Uterus (tissue), 4 donors: ENCODE data around the gene PWWP2B. TPM values are rescaled to one million over a fixed set of nuclear protein-coding genes. Genes with fewer than 3 reads are reported as not detected.
A peak's percentile ranks its signal among the peaks of the same experiment; 100 is the strongest.

ENCODE experiments used
- DNase-seq, 2 donors: peaks; one replicate each; pipeline ENCODE4 v3.0.0-alpha.2; 2019 to 2020
- H3K27ac ChIP-seq, 2 donors: fragments of 200-600 bp; sonication (generic); 1 replicate in 1 of 2; 2 replicates in 1 of 2; pipeline ENCODE4 v1.5.1; 2016 to 2018
- H3K27me3 ChIP-seq, 2 donors: fragments of 200-600 bp; sonication (generic); one replicate each; pipeline ENCODE4 v1.5.1; 2018 to 2019; ENCODE audit warnings: control low read depth in 1 of 2
- H3K36me3 ChIP-seq, 2 donors: fragments of 200-600 bp; sonication (generic); one replicate each; pipeline ENCODE4 v1.5.1; 2019; ENCODE audit warnings: control low read depth in 1 of 2
- H3K4me1 ChIP-seq, 2 donors: fragments of 200-600 bp; sonication (generic); one replicate each; pipeline ENCODE4 v1.5.1; 2018 to 2019; ENCODE audit warnings: control low read depth in 1 of 2
- H3K4me3 ChIP-seq, 2 donors: fragments of 200-600 bp; sonication (generic); 1 replicate in 1 of 2; 2 replicates in 1 of 2; pipeline ENCODE4 v1.5.1; 2018 to 2019; ENCODE audit warnings: mild to moderate bottlenecking in 1 of 2
- H3K9me3 ChIP-seq, 2 donors: fragments of 200-600 bp; sonication (generic); one replicate each; pipeline ENCODE4 v1.5.1; 2019; ENCODE audit warnings: control low read depth in 1 of 2
- CTCF ChIP-seq, 4 experiments: fragments of 200-600 bp in 2 of 4; fragments of 450-650 bp in 2 of 4; sonication (generic) in 2 of 4; IDR thresholded peaks; one replicate each; pipeline ENCODE4 v1.5.1; 2016 to 2019; ENCODE audit warnings: antibody characterized with exemption in 4 of 4, mild to moderate bottlenecking in 2 of 4, moderate library complexity in 1 of 4
- POLR2A ChIP-seq, 2 donors: fragments of 450-650 bp; IDR thresholded peaks; one replicate each; pipeline ENCODE4 v1.6.1; 2016; ENCODE audit warnings: antibody characterized with exemption in 2 of 2, mild to moderate bottlenecking in 1 of 2, moderate library complexity in 1 of 2
- intact Hi-C: fragments of 100-400 bp; cut with DNase I; formaldehyde crosslinking; loops from one replicate; pipeline ENCODE4 v1.15.1; 2023; ENCODE audit warnings: low total_unique reads
- total RNA-seq, 4 donors: library from RNA; depleted of rRNA in 3 of 4; stranded (reverse); fragments of >200 nt in 3 of 4; gene quantifications; one replicate each; pipeline versions ENCODE4 v1.1.0 to v1.2.4, GENCODE V29; 2014 to 2023
- donor health status: DM: yes; HTN: yes; CAD: no.

Gene PWWP2B
- total RNA-seq, 4 donors from 2014 or later: 0.29 to 27.6 (median 8.3) TPM

- no peak overlapping the region for H3K4me3 ChIP-seq
- intact Hi-C loops: loop anchor here (5.0 kb wide), 1 partner anchor 227 kb away; no protein-coding TSS in a partner anchor
- H3K4me1 ChIP-seq: peaks cover 4 to 24% of the 10 kb centered on the region in 2 donors
- H3K27me3 ChIP-seq: no peaks in the 10 kb centered on the region
- no peaks in the 10 kb centered on the region for H3K9me3 ChIP-seq
- H3K36me3 ChIP-seq: no peaks in the 10 kb centered on the region
- peak overlapping the region; percentile 39 to 82 for H3K27ac ChIP-seq
- TF ChIP-seq POLR2A (IDR thresholded peaks at IDR 0.05) (no peak), CTCF (IDR thresholded peaks at IDR 0.05) (no peak)
- DNase-seq: no peak
These were observed 52.8 kb downstream of the PWWP2B start for GRCh38 chr10:132449811-132450181.

GRCh38 chr10:132450466-132450824 is 53.4 kb downstream of the PWWP2B start:
- intact Hi-C loops: loop anchor here (5.0 kb wide), 1 partner anchor 228 kb away; no protein-coding TSS in a partner anchor

GRCh38 chr10:132450825-132451505 is 54.0 kb downstream of the PWWP2B start:
- Histone ChIP-seq H3K4me1 (peaks cover 4 to 24% of the 10 kb centered on the region in 2 donors), H3K9me3 (no peaks in the 10 kb centered on the region), H3K27ac (peak overlapping the region in 1 of 2 donors; percentile 35), H3K4me3 (no peak overlapping the region), H3K27me3 (no peaks in the 10 kb centered on the region), H3K36me3 (no peaks in the 10 kb centered on the region)
- TF ChIP-seq POLR2A (IDR thresholded peaks at IDR 0.05) (no peak), CTCF (IDR thresholded peaks at IDR 0.05) (no peak)
- DNase-seq: peak in 1 of 2 donors; percentile 27
- intact Hi-C loops: loop anchor here (5.0 kb wide), 1 partner anchor 229 kb away; no protein-coding TSS in a partner anchor

More at GRCh38 chr10:132450466-132450824, 53.4 kb downstream of the PWWP2B start:
- TF ChIP-seq POLR2A (IDR thresholded peaks at IDR 0.05) (no peak), CTCF (IDR thresholded peaks at IDR 0.05) (no peak)
- no peak overlapping the region for H3K4me3 ChIP-seq
- H3K4me1 ChIP-seq: peaks cover 4 to 24% of the 10 kb centered on the region in 2 donors
- H3K27ac ChIP-seq: no peak overlapping the region
- H3K36me3 ChIP-seq: no peaks in the 10 kb centered on the region
- H3K27me3 ChIP-seq: no peaks in the 10 kb centered on the region
- DNase-seq: no peak
- H3K9me3 ChIP-seq: no peaks in the 10 kb centered on the region

GRCh38 chr10:132451506-132452215 is 54.7 kb downstream of the PWWP2B start:
- H3K4me1 ChIP-seq: peaks cover 4 to 19% of the 10 kb centered on the region in 2 donors
- H3K27ac ChIP-seq: peak overlapping the region in 1 of 2 donors; percentile 35
- H3K9me3 ChIP-seq: no peaks in the 10 kb centered on the region
- TF ChIP-seq CTCF (IDR thresholded peaks at IDR 0.05) (no peak), POLR2A (IDR thresholded peaks at IDR 0.05) (no peak)
- no peaks in the 10 kb centered on the region for H3K27me3 ChIP-seq
- intact Hi-C loops: loop anchor here (2.0 to 5.0 kb wide), 2 partner anchors 63 to 229 kb away; no protein-coding TSS in a partner anchor
- no peak overlapping the region for H3K4me3 ChIP-seq
- DNase-seq: peak in 1 of 2 donors; percentile 23
- H3K36me3 ChIP-seq: no peaks in the 10 kb centered on the region

- no peaks in the 10 kb centered on the region for H3K36me3 ChIP-seq
- no peak for DNase-seq
- H3K27ac ChIP-seq: peak overlapping the region in 1 of 2 donors; percentile 35
- intact Hi-C loops: loop anchor here (2.0 to 5.0 kb wide), 2 partner anchors 63 to 230 kb away; no protein-coding TSS in a partner anchor
- H3K9me3 ChIP-seq: no peaks in the 10 kb centered on the region
- peaks cover 0 to 13% of the 10 kb centered on the region in 2 donors for H3K4me1 ChIP-seq
- H3K4me3 ChIP-seq: no peak overlapping the region
- H3K27me3 ChIP-seq: no peaks in the 10 kb centered on the region
- TF ChIP-seq CTCF (IDR thresholded peaks at IDR 0.05): no peak
These were observed 55.2 kb downstream of the PWWP2B start for GRCh38 chr10:132452216-132452650.
